Measurements from ENCODE around the gene GNB5.

Gene GNB5

GRCh38 chr15:52139599-52140462, 51.4 kb downstream of the GNB5 start:
- peak; percentile 80 to 84 for DNase-seq

- no peak for DNase-seq
Measured at GRCh38 chr15:52137432-52138357, 53.5 kb downstream of the GNB5 start.

GRCh38 chr15:52136442-52136980, 54.7 kb downstream of the GNB5 start:
- DNase-seq = no peak

- DNase-seq = no peak
Measured at GRCh38 chr15:52134502-52135144, 56.6 kb downstream of the GNB5 start.

- no peak for DNase-seq
Measured at GRCh38 chr15:52133510-52134220, 57.5 kb downstream of the GNB5 start.

- DNase-seq = no peak
Measured at GRCh38 chr15:52132066-52132465, 59.1 kb downstream of the GNB5 start.

GRCh38 chr15:52128568-52128967, 62.6 kb downstream of the GNB5 start:
- no peak for DNase-seq

GRCh38 chr15:52124270-52124880, 66.8 kb downstream of the GNB5 start:
- DNase-seq = peak in 1 of 2 experiments; percentile 13

GRCh38 chr15:52121896-52122295, 69.3 kb downstream of the GNB5 start:
- no peak for DNase-seq

GRCh38 chr15:52121006-52121405, 70.2 kb downstream of the GNB5 start:
- no peak for DNase-seq

- no peak for DNase-seq
Measured at GRCh38 chr15:52120488-52120887, 70.7 kb downstream of the GNB5 start.

GRCh38 chr15:52118969-52119749, 72.0 kb downstream of the GNB5 start:
- DNase-seq = no peak

GRCh38 chr15:52117549-52117948, 73.6 kb downstream of the GNB5 start:
- no peak for DNase-seq

GRCh38 chr15:52115598-52116427, 75.4 kb downstream of the GNB5 start:
- no peak for DNase-seq

GRCh38 chr15:52114261-52115055, 76.7 kb downstream of the GNB5 start:
- no peak for DNase-seq

GRCh38 chr15:52113708-52114107, 77.5 kb downstream of the GNB5 start:
- no peak for DNase-seq

- no peak for DNase-seq
Measured at GRCh38 chr15:52113235-52113634, 78.0 kb downstream of the GNB5 start.

- DNase-seq = peak; percentile 44 to 51
Measured at GRCh38 chr15:52112203-52112750, 78.9 kb downstream of the GNB5 start.

All from activated CD4-positive, alpha-beta T cell treated with anti-CD3 and anti-CD28 coated beads, Interleukin-2, amount 50 U/mL, for 48 hours (primary cell).